Heart left ventricle (tissue), 13 donors: ENCODE results near the gene TMEM135.

ENCODE experiments used
- POLR2A ChIP-seq, 2 donors: fragments of 450-650 bp; IDR thresholded peaks; one replicate each; pipeline ENCODE4 v1.6.1; 2017; ENCODE audit warnings: antibody characterized with exemption in 2 of 2, mild to moderate bottlenecking in 2 of 2, moderate library complexity in 2 of 2
- TF ChIP-seq, protein P1 (sequence below), 12 donors: fragments of 200-600 bp; sonication (generic) in 4 of 12; IDR thresholded peaks; one replicate each; pipeline versions ENCODE4 v1.5.0 to v1.8.0; 2018 to 2022; ENCODE audit warnings: antibody characterized with exemption in 12 of 12, mild to moderate bottlenecking in 5 of 12
- donor health status: ischemic (EF 13 %, LVEDD 7.1; RV severe dilation, severe dysfunction).
- donor health status: DM: no; HTN: yes; CAD: no.
- donor health status: DM: no; HTN: no; CAD: no.
- donor health status: ischemic (EF 25% LVEDD 6.9; RV normal size, moderate dysfunction).
- donor health status: ischemic (EF 25% LVEDD 5.7; RV mildly dilated, moderate dysfunction).
- donor health status: ischemic (EF 35%, LVEDD 5.7; RV mildly dilated, moderate dysfunction).
- donor health status: nonischemic (EF 11% LVEDD 7.7; RV severe dilation, severe dysfunction).
- donor health status: DM: yes; HTN: yes; CAD: no.
- donor health status: PGD.
- donor health status: ischemic (EF 29% LVEDD 5.4; RV normal size, mild dysfunction).
- donor health status: nonischemic (EF 23%, LVEDD 6.1; RV moderate dilation, normal function).

- TF ChIP-seq, protein P1, sequence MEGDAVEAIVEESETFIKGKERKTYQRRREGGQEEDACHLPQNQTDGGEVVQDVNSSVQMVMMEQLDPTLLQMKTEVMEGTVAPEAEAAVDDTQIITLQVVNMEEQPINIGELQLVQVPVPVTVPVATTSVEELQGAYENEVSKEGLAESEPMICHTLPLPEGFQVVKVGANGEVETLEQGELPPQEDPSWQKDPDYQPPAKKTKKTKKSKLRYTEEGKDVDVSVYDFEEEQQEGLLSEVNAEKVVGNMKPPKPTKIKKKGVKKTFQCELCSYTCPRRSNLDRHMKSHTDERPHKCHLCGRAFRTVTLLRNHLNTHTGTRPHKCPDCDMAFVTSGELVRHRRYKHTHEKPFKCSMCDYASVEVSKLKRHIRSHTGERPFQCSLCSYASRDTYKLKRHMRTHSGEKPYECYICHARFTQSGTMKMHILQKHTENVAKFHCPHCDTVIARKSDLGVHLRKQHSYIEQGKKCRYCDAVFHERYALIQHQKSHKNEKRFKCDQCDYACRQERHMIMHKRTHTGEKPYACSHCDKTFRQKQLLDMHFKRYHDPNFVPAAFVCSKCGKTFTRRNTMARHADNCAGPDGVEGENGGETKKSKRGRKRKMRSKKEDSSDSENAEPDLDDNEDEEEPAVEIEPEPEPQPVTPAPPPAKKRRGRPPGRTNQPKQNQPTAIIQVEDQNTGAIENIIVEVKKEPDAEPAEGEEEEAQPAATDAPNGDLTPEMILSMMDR (IDR thresholded peaks at IDR 0.05), result no peak
- TF ChIP-seq POLR2A (IDR thresholded peaks at IDR 0.05), result no peak
These were observed 143.0 kb downstream of the TMEM135 start for GRCh38 chr11:87180742-87181141.
